RCC 7860 (cell line): ENCODE measurements around the gene OR2T10.
"Not testable (repeated sequence)": the region's sequence is repeated elsewhere in the genome, so short reads cannot be mapped to it uniquely, and the experiment has no call there.

Experiments
- DNase-seq: peaks from one replicate; pipeline ENCODE4 v3.0.0-alpha.2; 2015; ENCODE audit warnings: low spot score
- FAIRE-seq: peaks from 2 replicates; lab custom pipeline; 2012; peaks lifted over from hg19 to GRCh38; lab: Jason Lieb, UNC

Gene OR2T10

DNA sequence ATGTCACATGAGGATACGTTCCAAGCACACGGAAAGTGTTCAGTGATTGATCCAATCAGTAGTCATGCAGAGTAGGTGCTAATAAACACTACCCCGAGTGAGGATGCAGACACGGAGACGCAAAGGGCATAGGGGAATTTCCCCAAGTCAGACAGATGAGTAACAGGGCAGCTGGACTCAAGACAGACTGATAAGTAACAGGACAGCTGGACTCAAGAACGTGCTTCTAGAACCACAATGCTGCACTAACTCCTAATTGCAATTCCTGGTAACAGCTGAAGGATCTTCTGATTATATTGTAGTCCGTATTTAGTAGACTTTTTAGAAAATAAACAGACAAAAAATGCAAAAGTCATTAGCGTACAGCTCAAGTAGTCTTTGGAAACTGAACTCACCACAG, 1.9 kb upstream of the OR2T10 start:
- no peak for DNase-seq
- no peak for FAIRE-seq

DNA sequence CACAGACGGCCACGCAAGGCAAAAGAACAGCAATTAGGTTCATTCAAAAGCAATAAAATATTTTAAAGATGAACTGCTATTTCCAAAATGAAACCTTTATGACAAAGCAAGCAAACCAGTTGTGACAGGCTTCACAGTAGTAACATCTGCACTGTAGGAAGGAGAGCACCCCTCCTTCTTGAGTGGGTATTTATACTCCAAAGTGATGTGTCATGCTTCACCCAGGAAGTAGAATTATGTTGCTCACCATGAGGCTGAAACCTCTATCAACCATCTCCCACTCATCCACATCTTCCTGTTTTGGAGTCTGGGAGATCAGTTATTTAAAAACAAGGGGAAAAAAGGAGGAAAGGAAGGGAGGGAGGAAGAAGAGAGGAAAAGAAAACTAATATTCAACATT, 885 bp downstream of the OR2T10 start:
- DNase-seq: no peak
- no peak for FAIRE-seq

DNA sequence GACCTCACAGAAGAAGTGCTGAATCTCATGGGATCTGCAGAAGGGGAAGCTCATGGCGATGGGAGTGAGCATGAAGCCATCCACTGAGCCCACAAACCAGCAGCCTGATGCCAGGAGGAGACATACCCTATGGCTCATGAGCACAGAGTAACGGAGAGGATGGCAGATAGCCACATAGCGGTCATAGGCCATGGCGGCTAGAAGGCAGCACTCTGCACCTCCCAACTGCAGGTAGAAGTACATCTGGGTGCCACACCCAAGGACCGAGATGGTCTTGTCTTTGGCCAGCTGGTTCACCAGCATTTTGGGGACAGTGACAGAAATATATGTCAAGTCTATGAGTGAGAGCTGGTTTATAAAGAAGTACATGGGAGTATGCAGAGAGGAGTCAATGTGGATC, 4.3 kb downstream of the OR2T10 start:
- no peak for FAIRE-seq
- DNase-seq: no peak

DNA sequence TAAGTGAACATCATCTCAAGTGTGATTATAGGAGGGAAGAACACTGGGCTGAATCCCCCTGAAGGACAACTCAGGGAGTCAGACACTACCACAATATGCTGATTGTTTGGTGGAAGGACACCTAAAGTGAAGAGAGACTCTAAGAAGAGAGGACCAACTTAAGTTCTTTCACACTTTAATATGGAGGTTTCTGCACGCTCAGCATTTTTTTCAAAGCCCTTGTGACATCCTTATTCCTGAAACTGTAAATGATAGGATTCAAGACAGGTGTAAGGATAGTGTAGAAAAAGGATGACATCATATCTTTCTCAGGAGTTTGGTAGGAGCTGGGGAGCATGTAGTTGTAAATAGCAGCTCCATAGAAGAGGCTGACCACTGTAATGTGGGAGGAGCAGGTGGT, 4.8 kb downstream of the OR2T10 start:
- FAIRE-seq (no peak), DNase-seq (no peak)

GRCh38 chr1:248590055-248590454, 7.4 kb downstream of the OR2T10 start:
- no peak for DNase-seq
- no peak for FAIRE-seq

- FAIRE-seq (no peak), DNase-seq (no peak)
Observed at GRCh38 chr1:248589334-248589733, 8.2 kb downstream of the OR2T10 start.

DNA sequence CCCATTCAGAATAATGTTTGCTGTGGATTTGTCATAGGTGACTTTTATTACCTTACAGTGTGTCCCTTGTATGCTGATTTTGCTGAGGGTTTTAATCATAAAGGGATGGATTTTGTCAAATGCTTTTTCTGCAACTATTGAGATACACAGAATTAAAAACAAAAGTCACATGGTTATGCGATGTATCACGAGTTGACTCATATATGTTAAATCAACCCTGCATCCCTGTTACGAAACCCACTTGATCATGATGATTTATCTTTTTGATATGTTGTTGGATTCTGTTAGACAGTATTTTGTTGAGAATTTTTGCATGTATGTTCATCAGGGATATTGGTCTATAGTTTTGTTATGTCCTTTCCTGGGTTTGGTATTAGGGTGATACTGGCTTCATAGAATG, 12.2 kb downstream of the OR2T10 start:
- no peak for DNase-seq
- no peak for FAIRE-seq

DNA sequence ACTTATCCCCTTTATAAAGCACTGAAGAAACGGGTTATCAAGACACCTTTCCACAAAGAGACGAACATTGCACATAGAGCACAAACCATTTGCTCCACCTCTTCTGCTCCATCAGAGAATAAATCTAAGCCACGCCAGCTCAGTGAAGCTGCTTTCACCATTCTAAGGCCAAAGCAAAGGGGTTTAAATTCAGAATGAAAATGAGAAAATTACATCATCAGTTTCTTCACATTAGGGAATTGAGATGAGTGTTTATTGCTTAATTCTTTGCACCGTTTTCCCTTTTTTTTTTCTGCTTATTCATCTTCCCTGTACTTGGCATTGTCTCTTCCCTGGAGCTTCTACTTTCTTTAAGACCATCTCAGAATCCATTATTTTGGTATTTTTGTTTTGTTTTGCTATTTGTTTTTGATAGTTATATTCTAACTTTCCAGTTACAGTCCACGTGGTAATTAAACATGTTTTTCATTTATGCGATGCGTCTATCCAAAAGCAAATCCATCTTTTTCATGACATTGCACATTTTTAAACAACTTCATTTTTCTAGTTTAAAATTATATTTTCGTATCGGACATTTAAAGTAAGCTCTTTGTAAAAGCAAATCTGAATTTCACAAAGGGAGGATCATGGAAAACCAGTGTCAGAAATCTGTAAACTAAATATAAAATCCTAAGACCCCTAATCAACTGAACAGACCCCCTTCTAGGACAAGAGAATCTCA, 21.1 kb downstream of the OR2T10 start:
- FAIRE-seq (no peak), DNase-seq (no peak)

DNA sequence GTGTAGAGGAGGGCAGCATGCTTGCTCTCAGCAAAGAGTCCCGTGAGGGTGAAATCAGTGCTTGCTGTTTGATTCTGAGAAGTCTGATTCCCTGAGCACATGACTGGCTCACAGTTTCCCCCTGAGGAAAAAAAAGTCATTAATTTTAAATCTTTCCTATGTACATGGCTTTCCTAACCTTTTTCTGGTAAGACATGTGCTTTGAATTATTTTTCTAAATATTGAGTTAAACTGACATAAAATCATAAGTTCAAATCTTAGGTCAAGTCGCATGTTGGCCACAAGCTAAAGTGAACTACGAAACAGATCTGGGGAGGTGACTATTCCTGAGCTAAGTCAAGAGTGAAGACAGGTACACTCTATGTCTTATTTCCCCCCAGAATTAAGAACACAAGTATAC, 22.8 kb downstream of the OR2T10 start, which contains the start of gene OR2T34:
Gene OR2T34 (minus strand): TSS at position 101 of the 400 bp plus-strand sequence. CDS start 0 bp downstream, at position 101.
- not testable (repeated sequence) for DNase-seq, FAIRE-seq

DNA sequence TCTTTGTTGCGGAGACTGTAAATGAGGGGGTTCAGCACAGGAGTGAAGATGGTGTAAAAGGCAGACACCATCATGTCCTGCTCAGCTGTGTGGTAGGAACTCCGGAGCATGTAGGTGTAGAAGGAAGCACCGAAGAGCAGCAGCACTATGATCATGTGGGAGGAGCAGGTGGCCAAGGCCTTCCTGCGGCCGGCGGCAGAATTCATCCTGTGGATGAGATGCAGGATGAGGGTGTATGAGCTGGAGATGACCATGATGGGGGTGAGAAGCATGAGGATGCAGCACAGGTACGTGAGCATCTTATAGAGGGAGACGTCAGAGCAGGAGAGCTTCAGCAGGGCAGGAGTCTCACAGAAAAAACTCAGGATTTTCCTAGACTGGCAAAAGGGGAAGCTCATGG, 23.6 kb downstream of the OR2T10 start:
- FAIRE-seq: not testable (repeated sequence)

GRCh38 chr1:248572049-248572448, 25.5 kb downstream of the OR2T10 start:
- not testable (repeated sequence) for DNase-seq, FAIRE-seq

More for the DNA sequence above, 23.6 kb downstream of the OR2T10 start:
- not testable (repeated sequence) for DNase-seq

GRCh38 chr1:248570811-248571210, 26.7 kb downstream of the OR2T10 start:
- FAIRE-seq, DNase-seq: not testable (repeated sequence)

DNA sequence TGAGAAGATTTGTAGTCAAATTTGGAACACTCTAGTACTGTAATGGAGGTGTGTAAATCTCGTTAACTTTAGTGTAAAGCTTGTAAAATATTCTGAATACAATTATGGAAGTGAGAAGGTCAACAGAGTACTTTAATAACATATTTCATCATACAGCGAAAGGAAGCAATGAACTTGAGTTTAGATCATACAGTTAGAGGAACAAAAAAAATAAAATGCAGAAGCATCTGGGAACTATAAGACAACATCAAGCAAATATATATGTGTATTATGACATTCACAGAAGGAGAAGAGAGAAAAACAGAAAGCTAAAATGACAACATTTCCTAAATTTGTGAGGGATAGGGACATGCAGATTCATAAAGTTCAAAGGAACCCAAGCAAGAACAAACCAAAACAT, 28.5 kb downstream of the OR2T10 start:
- FAIRE-seq, DNase-seq: not testable (repeated sequence)

DNA sequence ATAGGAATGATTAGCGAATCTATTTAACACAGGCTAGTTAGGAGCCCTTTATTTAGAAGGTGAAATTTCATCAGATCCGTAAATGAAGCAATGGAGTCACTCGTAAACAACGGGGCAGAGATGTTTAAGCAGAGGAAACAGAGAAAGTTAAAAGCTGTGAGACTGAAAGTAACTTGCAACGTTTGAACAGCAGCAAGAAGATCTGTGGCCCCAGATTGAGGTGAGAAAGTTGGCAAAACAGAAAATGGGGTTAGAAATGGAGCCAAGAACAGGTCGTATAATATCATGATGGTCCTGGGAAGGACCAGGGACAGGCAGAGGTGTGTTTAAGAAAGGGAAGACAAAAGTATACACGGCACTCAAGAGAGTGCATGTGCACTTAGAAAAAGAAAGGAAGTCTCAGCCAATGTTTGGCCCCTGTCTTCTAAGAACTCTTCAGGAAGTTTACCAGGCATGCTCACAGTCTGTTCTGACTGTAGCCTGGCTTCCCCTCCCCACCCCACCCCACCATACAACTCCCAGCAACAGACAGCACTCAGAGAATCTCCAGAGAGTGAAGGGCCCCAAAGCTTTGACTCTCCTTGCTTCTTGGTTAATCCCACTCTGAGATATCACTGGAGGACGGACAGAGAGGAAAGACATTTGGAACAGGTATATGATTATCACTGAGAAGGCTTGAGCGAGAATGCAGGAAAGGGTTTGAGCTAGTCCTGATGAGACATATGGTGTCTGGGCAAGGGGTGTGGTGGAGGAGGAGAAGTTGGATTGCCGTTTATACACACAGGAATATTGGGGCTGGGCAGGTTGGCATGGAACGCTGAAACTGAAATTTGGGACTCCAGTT, 31.7 kb downstream of the OR2T10 start:
- DNase-seq, FAIRE-seq: not testable (repeated sequence)

- DNase-seq, FAIRE-seq: not testable (repeated sequence)
Observed at GRCh38 chr1:248562672-248563071, 34.8 kb downstream of the OR2T10 start, which contains the start of gene OR2T29. OR2T29 (minus strand) TSS chr1:248562772; CDS start chr1:248559491, 3,281 bp downstream.

GRCh38 chr1:248551027-248551426, 46.5 kb downstream of the OR2T10 start:
- FAIRE-seq, DNase-seq: not testable (repeated sequence)

DNA sequence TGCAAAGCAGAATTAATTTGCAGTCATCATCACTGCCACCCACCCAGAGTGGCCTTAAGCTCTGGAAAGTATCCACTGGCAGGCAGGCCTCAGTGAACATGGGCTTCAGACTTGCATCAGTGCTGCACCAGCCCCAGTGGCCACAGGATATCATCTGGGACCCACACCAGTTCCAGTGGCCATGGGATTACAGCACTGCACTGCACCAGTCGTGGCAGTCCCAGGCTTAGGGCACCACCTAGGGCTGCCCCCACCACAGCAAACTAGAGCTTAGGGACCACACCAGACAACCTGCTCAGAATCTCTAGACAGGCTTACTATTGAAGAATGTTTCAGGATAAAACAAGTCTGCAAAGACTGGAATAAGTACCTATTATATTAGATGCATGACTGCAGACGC, 50.1 kb downstream of the OR2T10 start:
- not testable (repeated sequence) for FAIRE-seq, DNase-seq
